HG02759 (cell line): ENCODE data around the gene UQCC3.
A peak's percentile ranks its signal among the peaks of the same experiment; 100 is the strongest.
"Not testable (repeated sequence)": the region's sequence is repeated elsewhere in the genome, so short reads cannot be mapped to it uniquely, and the experiment has no call there.

Experiments
- ATAC-seq: cut with Tn5 transposase; IDR thresholded peaks from one replicate; pipeline ENCODE4 v1.9.1; 2021; ENCODE audit warnings: mild to moderate bottlenecking, moderate library complexity; ENCODE audit not compliant: unreplicated experiment

The UQCC3 gene

GRCh38 chr11:62671608-62672389, at the start of gene UQCC3, which contains the start of gene LBHD1:
TSS of gene UQCC3 (plus strand) at chr11:62671673. CDS start at chr11:62671746, 73 bp downstream.
TSS of gene LBHD1 (minus strand) at chr11:62672267. CDS start at chr11:62670031, 2,236 bp downstream.
- ATAC-seq, result peak; percentile 64

DNA sequence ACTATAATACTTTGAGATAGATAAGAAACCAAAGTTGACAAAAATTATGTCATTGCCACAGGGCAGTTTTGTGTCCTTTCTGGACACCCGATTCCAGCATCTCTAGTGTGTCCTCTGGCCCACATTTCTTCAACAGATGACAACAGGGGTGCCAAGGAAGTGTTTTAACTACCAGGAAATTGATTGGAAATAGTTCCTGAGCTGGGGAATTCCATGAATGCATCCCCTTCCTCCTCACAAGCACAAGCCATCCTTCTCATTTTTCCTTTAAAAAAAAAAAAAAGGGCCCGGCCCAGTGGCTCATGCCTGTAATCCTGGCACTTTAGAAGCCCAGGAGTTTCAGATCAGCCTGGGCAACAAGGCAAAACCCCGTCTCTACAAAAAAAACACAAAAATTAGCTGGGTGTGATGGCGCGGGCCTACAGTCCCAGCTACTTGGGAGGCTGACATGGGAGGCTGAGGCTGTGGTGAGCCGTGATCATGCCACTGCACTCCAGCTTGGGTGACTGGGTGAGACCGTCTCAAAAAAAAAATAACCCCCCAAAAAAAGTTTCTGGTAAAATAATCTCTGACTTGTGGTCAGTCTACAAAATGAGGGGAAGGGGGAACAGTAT, 48.9 kb upstream of the UQCC3 start:
- no peak for ATAC-seq

- no peak for ATAC-seq
Measured at GRCh38 chr11:62627713-62628112, 43.8 kb upstream of the UQCC3 start.

DNA sequence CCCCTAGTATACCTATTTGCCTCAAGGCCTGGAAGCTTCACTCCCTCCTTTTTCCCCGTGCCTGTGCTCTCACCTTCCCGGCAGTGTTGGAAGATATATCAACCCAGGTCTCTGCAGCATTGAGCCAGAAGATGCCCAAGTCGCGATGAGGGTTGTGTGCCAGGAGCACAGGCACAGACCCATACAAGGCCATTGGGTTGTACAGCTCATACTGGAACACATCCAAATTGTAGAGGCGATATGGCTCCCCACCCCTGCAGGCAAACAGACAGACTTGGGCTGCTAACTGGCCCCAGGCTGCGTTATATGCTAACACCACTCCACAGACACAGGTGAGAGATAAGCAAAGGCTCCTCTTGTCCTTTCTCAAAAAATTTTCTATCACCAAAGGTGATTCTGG, 39.0 kb upstream of the UQCC3 start:
- ATAC-seq, result no peak

GRCh38 chr11:62644220-62644619, 27.3 kb upstream of the UQCC3 start:
- ATAC-seq, result no peak

DNA sequence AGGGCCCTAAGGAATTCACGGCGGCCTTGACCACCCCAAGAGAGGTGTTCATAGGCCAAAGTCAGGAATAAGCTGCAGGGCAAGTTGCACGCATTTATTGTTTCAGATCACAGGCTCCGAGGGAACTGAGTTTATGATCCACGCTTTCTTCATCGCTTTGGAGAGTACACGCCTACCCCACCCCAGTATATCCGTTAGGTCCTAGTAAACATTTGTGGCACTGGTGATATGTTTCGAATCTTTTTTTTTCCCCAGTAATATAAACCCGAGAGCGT, 25.9 kb upstream of the UQCC3 start:
- peak; percentile 4 for ATAC-seq

GRCh38 chr11:62645946-62646824, 25.3 kb upstream of the UQCC3 start, which contains the start of gene GANAB:
TSS of gene GANAB (minus strand) at chr11:62646613. CDS start at chr11:62646599, 14 bp downstream.
- peak; percentile 94 for ATAC-seq

GRCh38 chr11:62646825-62647608, 24.5 kb upstream of the UQCC3 start:
- no peak for ATAC-seq

DNA sequence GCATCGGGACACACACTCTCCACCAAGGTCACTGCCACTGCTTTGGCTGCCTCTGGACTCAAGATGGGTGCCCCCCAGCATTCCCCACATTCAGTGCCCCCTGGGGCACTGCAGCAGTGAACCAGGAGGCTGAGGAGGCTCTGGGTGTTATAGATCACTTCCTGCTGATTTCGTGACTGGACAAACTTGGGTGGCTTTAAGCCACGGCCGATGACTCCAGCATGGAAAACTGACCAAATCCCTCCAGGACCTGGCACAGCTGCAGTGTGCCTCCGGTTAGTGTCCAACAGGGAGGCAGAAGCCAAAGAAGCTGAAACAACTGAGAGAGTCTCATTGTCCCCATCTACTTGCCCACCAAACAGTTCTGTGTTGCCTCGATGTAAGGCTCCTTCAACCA, 23.9 kb upstream of the UQCC3 start:
- no peak for ATAC-seq

- no peak for ATAC-seq
Measured at GRCh38 chr11:62648185-62648966, 23.1 kb upstream of the UQCC3 start.

DNA sequence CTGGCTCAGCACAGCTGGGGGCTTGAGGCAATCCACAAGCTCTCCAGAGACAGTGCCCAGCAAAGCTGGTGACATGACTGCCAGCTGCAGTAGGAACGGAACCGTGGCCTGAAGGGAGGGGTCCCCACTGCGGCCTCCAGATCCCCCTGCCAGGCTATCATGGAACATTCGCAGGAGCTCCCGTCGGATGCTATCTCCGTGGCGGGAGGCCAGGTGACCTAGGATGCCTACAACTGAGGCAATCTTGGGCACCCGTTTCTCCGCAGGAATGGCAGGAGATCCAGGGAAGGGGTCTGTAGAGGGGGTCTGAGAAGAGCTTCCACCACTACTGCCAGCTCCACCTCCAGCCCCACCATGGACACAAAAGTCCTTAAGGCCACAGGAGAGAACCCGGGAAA, 22.5 kb upstream of the UQCC3 start:
- no peak for ATAC-seq

- no peak for ATAC-seq
Measured at GRCh38 chr11:62649486-62649885, 22.0 kb upstream of the UQCC3 start.

GRCh38 chr11:62650283-62650682, 21.2 kb upstream of the UQCC3 start:
- ATAC-seq, result not testable (repeated sequence)

DNA sequence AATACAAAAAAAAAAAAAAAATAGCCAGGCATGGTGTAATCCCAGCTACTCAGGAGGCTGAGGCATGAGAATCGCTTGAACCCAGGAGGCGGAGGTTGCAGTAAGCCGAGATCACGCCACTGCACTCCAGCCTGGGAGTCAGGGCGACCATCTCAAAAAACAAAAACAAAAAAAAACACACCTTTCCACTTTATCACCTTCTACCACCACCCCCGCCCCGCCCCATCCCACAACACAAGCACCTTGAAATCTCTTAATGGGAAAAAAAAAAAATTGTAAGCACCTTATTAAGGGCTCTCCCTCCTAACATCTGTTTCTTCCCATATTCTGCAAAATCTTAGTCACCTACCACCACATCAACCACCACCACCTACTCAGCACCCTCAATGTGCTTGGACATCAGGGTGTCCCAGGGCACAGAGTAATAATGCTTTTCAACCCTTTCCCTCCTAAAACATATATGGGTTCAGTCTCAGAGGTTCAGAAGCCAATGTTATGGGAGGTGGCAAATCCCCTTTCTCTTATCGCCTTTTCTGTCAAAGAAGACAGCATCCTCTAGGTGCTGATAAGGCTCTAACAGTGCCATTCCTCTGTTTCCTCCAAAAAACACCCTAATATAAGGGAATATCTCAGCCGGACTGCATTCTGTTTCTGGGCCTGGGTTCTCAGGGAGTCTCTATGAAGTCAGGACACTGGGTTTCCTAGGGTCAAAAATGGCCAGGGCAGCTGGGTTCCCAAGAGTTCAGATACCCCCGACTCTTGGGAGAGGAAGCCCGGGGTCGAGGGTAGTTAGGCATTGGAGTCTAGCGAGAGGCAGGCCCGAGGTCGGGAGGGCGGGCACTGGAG, 19.1 kb upstream of the UQCC3 start:
- ATAC-seq, result no peak

DNA sequence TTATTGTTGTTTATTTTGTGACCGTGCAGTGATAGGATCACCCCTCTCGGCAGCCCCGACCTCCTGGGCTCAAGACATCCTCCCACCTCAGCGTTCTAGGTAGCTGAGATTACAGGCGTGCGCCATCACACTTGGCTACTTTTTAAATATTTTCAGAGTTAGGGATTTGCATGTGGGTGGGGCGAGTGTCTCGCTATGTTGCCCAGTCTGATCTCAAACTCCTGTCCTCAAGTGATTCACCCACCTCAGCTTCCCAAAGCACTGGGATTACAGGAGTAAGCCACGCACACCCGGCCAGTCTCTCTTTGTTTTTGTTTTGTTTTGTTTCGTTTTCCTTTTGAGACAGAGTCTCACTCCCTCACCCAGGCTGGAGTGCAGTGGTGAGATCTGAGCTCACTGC, 17.2 kb upstream of the UQCC3 start:
- ATAC-seq, result no peak

DNA sequence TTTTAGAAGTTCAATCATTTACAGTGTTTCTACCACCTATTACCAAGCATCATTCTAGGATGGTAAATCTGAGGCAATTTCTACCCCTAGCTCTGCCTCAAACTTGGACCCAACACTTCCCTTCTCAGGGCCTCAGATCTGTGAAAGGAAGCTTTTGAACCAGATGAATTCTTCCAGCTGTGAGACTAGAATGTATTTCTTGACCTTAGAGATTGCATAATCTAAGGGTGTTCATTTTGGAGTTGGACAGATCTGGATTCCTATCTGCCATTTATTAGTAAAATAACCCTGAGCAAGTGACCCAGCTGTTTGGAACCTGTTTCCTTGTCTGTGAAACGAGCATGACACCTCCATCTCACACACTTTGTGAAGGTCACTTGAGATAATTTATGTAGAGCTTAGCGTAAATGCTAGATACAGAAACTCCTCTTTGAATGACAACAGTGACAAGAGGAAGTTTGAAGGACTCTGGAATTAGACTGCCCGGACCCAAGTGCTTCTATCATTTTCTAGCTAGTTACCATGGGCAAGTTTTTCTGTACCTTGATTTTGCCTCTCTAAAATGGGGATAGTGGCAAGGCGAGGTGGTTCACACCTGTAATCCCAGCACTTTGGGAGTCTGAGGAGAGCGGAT, 14.6 kb upstream of the UQCC3 start:
- no peak for ATAC-seq

DNA sequence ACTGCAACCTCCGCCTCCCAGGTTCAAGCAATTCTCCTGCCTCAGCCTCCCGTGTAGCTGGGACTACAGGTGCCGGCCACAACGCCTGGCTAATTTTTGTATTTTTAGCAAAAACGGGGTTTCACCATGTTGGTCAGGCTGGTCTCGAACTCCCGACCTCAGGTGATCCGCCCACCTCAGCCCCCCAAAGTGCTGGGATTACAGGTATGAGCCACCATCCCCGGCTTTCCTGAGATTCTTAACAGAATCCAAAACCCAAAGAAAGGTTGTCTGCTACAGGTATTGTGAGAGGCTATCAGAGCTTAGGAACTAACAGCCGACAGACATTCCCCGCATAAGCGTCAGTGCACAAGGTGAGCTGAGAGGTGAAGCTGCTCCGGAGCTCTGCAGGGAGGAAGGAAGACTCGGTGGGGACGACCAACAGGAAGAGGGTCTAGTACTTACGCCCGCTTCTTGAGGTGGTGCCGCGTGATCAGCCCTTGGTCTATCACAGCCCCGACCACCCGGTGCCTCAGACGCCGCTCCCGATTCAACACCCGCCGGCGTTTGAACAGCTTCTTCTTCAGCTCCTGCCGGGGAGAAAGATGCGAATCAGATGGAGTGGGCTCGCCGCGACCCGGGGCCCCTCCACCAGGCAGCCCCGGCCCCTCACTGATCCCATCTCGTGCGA, 6.9 kb upstream of the UQCC3 start:
- peak; percentile 17 for ATAC-seq

- peak; percentile 89 for ATAC-seq
Measured at GRCh38 chr11:62665075-62665598, 6.3 kb upstream of the UQCC3 start, which contains the start of the genes C11orf98 and CSKMT. TSS of gene C11orf98 (minus strand) at chr11:62665210. CDS start at chr11:62665169, 41 bp downstream. TSS of gene CSKMT (plus strand) at chr11:62665312. CDS start at chr11:62665880, 568 bp downstream.
